Fibroblast of lung (primary cell): Measurements from ENCODE around the gene POLR2E.

Experiments
- CTCF ChIP-seq, 2 donors: IDR thresholded peaks in 1 of 2; conservative IDR thresholded peaks in 1 of 2; 1 replicate in 1 of 2; 2 replicates in 1 of 2; pipeline ENCODE4 v1.5.1; 2011 to 2012; ENCODE audit warnings: low read length in 2 of 2, control low read depth in 1 of 2, inconsistent platforms in 1 of 2, low read depth in 1 of 2, mild to moderate bottlenecking in 1 of 2
- EZH2 ChIP-seq: IDR thresholded peaks from 2 replicates; pipeline ENCODE4 v1.5.1; 2012; ENCODE audit warnings: low read length, control low read depth, mild to moderate bottlenecking; ENCODE audit errors: missing control alignments

- no peak for TF ChIP-seq CTCF (conservative IDR thresholded peaks at IDR 0.05 in 1 of 2, IDR thresholded peaks at IDR 0.05 in 1 of 2; ENCODE audit: low read depth in 1 of 2, low read length in 2 of 2)
- TF ChIP-seq EZH2 = no peak
Observed at GRCh38 chr19:1085676-1086442, 9.3 kb downstream of the POLR2E start.
